Measurements from ENCODE around the gene SPRR2F.

DNA sequence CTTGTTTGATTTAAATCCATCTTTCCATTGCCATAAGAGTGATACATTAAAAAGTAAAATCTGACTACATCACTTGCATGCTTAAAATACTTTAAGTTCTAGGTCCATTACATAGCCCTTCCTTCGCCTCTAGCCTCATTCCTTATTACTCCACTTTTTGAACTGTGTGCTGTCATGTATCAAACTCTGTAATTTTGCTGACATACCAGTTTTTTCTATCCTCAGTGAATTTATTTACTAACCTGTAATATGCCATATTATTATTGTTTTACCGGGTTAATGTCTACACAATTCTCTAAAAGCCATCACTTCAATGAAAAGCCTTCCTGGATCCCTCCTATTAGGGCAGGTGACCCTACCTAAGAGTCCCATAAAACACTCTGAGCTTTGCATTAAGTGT is 42.2 kb upstream of the SPRR2F start:
- TF ChIP-seq, protein P1, sequence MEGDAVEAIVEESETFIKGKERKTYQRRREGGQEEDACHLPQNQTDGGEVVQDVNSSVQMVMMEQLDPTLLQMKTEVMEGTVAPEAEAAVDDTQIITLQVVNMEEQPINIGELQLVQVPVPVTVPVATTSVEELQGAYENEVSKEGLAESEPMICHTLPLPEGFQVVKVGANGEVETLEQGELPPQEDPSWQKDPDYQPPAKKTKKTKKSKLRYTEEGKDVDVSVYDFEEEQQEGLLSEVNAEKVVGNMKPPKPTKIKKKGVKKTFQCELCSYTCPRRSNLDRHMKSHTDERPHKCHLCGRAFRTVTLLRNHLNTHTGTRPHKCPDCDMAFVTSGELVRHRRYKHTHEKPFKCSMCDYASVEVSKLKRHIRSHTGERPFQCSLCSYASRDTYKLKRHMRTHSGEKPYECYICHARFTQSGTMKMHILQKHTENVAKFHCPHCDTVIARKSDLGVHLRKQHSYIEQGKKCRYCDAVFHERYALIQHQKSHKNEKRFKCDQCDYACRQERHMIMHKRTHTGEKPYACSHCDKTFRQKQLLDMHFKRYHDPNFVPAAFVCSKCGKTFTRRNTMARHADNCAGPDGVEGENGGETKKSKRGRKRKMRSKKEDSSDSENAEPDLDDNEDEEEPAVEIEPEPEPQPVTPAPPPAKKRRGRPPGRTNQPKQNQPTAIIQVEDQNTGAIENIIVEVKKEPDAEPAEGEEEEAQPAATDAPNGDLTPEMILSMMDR (conservative IDR thresholded peaks at IDR 0.05; ENCODE audit: low read depth, low read length), result no peak
- no peak for TF ChIP-seq EZH2 (IDR thresholded peaks at IDR 0.05; ENCODE audit: borderline replicate concordance, low read depth, low read length, poor library complexity, severe bottlenecking)
